ENCODE data around the gene NAALADL2. TPM values are rescaled to one million over a fixed set of nuclear protein-coding genes. Genes with fewer than 3 reads are reported as not detected.

Gene NAALADL2
- total RNA-seq, 1 experiment from 2014 or later: 1.9 TPM

DNA sequence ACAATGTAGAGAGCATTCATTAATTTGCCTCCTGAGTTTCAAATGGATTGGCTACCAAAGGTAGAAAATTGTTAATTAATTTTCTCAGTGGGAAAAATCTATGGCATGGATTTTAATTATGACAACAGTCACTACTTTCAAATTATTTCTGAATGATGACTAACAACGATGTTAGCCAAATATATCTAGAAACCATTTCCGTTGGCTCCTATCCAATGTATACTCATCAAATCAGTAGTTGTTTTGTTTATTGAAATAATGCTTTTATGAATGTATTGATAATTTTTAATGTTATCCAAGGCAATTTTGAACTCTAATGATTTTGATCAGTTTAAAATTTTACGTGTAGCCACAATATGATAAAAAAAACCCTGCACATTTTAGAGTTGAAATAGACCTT is 333.4 kb downstream of the NAALADL2 start:
- intact Hi-C loops (cut with micrococcal nuclease): loop anchor here (5.0 kb wide), 2 partner anchors 40 to 70 kb away; no protein-coding TSS in a partner anchor
- no TSS peak for BruUV-seq (replicated peaks)
- H2AFZ ChIP-seq (ENCODE audit: low read length): no peak overlapping the region
- DNase-seq (peak; percentile 83), ATAC-seq (peak; percentile 27; the same call in 1 of the 2 replicates)
- no peak overlapping the region for H3K4me3 ChIP-seq (ENCODE audit: low read length)
- peak overlapping the region; percentile 52 for H3K4me2 ChIP-seq (ENCODE audit: low read length)
- H3K79me2 ChIP-seq (ENCODE audit: low read length): no peaks in the 10 kb centered on the region
- H3K4me1 ChIP-seq (ENCODE audit: insufficient read depth, low read length): peaks cover 34% of the 10 kb centered on the region
- H3K9me2 ChIP-seq (replicated peaks; ENCODE audit: low read length): no peaks in the 10 kb centered on the region
- TF ChIP-seq EZH2phosphoT487 (IDR thresholded peaks at IDR 0.05; ENCODE audit: borderline replicate concordance, low read length): no peak
- TF ChIP-seq, protein P1, sequence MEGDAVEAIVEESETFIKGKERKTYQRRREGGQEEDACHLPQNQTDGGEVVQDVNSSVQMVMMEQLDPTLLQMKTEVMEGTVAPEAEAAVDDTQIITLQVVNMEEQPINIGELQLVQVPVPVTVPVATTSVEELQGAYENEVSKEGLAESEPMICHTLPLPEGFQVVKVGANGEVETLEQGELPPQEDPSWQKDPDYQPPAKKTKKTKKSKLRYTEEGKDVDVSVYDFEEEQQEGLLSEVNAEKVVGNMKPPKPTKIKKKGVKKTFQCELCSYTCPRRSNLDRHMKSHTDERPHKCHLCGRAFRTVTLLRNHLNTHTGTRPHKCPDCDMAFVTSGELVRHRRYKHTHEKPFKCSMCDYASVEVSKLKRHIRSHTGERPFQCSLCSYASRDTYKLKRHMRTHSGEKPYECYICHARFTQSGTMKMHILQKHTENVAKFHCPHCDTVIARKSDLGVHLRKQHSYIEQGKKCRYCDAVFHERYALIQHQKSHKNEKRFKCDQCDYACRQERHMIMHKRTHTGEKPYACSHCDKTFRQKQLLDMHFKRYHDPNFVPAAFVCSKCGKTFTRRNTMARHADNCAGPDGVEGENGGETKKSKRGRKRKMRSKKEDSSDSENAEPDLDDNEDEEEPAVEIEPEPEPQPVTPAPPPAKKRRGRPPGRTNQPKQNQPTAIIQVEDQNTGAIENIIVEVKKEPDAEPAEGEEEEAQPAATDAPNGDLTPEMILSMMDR (conservative IDR thresholded peaks at IDR 0.05; ENCODE audit: low read depth, low read length): no peak
- no peak for TF ChIP-seq EZH2 (IDR thresholded peaks at IDR 0.05; ENCODE audit: low read length, unreplicated experiment)
- ChIA-PET CTCF (no interaction called here), POLR2A (ENCODE audit: unreplicated experiment) (no interaction called here)
- no peaks in the 10 kb centered on the region for H3K9me3 ChIP-seq (ENCODE audit: low read length)
- H3K27ac ChIP-seq (ENCODE audit: low read length): peak overlapping the region; percentile 89
- H3K9ac ChIP-seq (ENCODE audit: low read length): peak overlapping the region; percentile 45
- no peaks in the 10 kb centered on the region for H4K20me1 ChIP-seq (ENCODE audit: low read length)
- H3K36me3 ChIP-seq (ENCODE audit: low read depth, low read length): no peaks in the 10 kb centered on the region
- H3K27me3 ChIP-seq (ENCODE audit: low read length): no peaks in the 10 kb centered on the region
- H3F3A ChIP-seq (ENCODE audit: low read length, unreplicated experiment): no peaks in the 10 kb centered on the region

DNA sequence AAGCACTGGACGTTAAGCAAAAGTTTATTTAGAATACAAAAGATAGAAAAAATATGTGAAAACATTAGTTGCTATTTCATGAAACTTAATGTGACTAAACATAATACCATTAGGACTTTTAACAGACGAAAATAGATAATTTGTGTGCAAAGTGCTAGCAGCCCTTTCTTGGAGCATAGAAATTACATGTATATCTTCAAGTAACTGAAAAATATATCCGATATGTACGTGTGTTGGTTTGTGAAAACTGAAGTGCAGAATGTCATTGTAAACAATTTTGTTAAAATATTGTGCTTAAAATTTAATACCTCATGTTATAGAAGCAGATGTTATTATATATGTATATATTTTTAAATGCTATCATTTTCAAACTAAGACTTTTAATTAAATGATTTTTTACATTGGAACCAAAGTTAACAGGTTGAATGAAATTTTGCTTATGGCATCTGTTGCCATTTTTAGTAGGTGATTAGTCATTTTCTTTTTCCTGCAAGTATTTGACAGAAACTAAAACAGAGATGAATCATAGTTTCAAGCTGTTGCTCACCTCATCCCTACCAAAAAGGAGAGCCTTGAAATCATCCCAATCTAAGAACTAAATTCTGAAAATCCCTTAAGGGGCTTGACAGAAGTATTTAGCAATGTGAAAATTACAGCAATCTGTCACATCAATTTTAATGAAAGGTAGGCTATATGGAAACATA is 334.8 kb downstream of the NAALADL2 start:
- Histone ChIP-seq H3K36me3 (ENCODE audit: low read depth, low read length) (no peaks in the 10 kb centered on the region), H3K9ac (ENCODE audit: low read length) (peak overlapping the region; percentile 49), H2AFZ (ENCODE audit: low read length) (0 out of 2 replicates have a peak overlapping the region, but pooled peaks have one; percentile 1), H4K20me1 (ENCODE audit: low read length) (no peaks in the 10 kb centered on the region), H3K4me3 (ENCODE audit: low read length) (no peak overlapping the region), H3K27me3 (ENCODE audit: low read length) (no peaks in the 10 kb centered on the region), H3K4me1 (ENCODE audit: insufficient read depth, low read length) (peaks cover 34% of the 10 kb centered on the region), H3F3A (ENCODE audit: low read length, unreplicated experiment) (no peaks in the 10 kb centered on the region), H3K27ac (ENCODE audit: low read length) (peak overlapping the region; percentile 89), H3K79me2 (ENCODE audit: low read length) (no peaks in the 10 kb centered on the region), H3K9me2 (replicated peaks; ENCODE audit: low read length) (no peaks in the 10 kb centered on the region), H3K9me3 (ENCODE audit: low read length) (no peaks in the 10 kb centered on the region), H3K4me2 (ENCODE audit: low read length) (peak overlapping the region; percentile 49)
- CTCF ChIA-PET: no interaction called here
- TF ChIP-seq, protein P1 (conservative IDR thresholded peaks at IDR 0.05; ENCODE audit: low read depth, low read length): no peak
- TF ChIP-seq EZH2 (IDR thresholded peaks at IDR 0.05; ENCODE audit: low read length, unreplicated experiment) (no peak), EZH2phosphoT487 (IDR thresholded peaks at IDR 0.05; ENCODE audit: borderline replicate concordance, low read length) (no peak)
- no TSS peak for BruUV-seq (replicated peaks)
- intact Hi-C loops (cut with micrococcal nuclease): loop anchor here (5.0 kb wide), 2 partner anchors 42 to 68 kb away; no protein-coding TSS in a partner anchor
- POLR2A ChIA-PET (ENCODE audit: unreplicated experiment): no interaction called here
- peak; percentile 75 for ATAC-seq
- DNase-seq: peak; percentile 84
